ENCODE data around the gene PLCH1.

PLCH1 gene

DNA sequence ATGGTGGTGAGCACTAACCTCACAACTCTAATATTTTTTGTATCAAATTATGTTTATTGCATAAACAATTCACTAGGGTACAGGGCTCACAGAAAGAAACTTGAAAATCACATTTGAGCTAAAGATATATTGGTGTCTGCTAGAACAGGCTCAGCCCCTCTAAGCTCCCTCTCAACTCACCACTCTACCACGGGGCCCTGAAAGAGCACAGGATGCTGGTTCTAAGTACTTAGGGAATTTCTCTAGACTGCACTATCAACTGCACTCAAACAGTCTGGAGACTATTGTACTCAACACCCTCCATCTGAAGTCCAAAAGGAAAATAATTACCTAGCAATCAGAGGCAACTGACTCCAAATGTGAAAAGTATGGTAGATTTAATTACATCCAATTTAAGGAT, 352.7 kb downstream of the PLCH1 start:
- no peak overlapping the region for H3K27ac ChIP-seq (ENCODE audit: low read length)
- H3K4me2 ChIP-seq (ENCODE audit: insufficient read depth, low read length), result no peak overlapping the region
- H2AFZ ChIP-seq (ENCODE audit: low read depth, low read length), result no peak overlapping the region

DNA sequence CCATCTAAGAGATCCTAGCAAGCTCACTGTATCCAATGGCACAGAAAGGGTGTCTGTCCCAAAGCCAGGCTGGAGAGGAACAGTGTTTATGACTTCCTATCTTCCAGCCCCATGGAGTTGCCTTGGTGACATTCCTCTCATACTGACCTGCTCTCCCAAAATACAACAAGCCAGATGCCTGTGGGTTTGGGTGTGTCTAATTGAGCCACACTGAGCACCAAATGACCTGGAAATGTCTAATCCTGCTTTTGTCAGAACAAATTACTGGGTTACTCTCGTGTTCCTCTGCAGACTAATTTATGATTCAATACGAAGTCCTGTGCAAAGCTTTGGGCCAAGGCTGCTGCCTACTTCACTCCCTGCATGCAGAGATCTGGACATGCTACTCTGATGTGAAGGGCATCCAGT, 353.3 kb downstream of the PLCH1 start:
- Histone ChIP-seq H3K4me1 (ENCODE audit: insufficient read depth, low read length) (peaks cover 13% of the 10 kb centered on the region), H3K9me3 (ENCODE audit: insufficient read depth, low read length, severe bottlenecking) (no peaks in the 10 kb centered on the region), H3K4me3 (ENCODE audit: low read depth in 1 of 2, low read length in 2 of 2) (no peak overlapping the region), H3K9ac (ENCODE audit: low read depth, low read length) (no peak overlapping the region), H3K27ac (ENCODE audit: low read length) (no peak overlapping the region), H3K27me3 (ENCODE audit: insufficient read depth, low read length, poor library complexity) (no peaks in the 10 kb centered on the region), H2AFZ (ENCODE audit: low read depth, low read length) (no peak overlapping the region), H3K79me2 (ENCODE audit: insufficient read depth, low read length) (no peaks in the 10 kb centered on the region), H3K4me2 (ENCODE audit: insufficient read depth, low read length) (no peak overlapping the region), H3K36me3 (ENCODE audit: insufficient read depth, low read length) (no peaks in the 10 kb centered on the region), H4K20me1 (ENCODE audit: insufficient read depth, low read length) (no peaks in the 10 kb centered on the region)
- ATAC-seq (ENCODE audit: insufficient read depth, low read depth) (no peak), DNase-seq (no peak)
- TF ChIP-seq, protein P1, sequence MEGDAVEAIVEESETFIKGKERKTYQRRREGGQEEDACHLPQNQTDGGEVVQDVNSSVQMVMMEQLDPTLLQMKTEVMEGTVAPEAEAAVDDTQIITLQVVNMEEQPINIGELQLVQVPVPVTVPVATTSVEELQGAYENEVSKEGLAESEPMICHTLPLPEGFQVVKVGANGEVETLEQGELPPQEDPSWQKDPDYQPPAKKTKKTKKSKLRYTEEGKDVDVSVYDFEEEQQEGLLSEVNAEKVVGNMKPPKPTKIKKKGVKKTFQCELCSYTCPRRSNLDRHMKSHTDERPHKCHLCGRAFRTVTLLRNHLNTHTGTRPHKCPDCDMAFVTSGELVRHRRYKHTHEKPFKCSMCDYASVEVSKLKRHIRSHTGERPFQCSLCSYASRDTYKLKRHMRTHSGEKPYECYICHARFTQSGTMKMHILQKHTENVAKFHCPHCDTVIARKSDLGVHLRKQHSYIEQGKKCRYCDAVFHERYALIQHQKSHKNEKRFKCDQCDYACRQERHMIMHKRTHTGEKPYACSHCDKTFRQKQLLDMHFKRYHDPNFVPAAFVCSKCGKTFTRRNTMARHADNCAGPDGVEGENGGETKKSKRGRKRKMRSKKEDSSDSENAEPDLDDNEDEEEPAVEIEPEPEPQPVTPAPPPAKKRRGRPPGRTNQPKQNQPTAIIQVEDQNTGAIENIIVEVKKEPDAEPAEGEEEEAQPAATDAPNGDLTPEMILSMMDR (IDR thresholded peaks at IDR 0.05; ENCODE audit: borderline replicate concordance, extremely low read depth, low read length, poor library complexity, severe bottlenecking), result no peak
- TF ChIP-seq EZH2 (IDR thresholded peaks at IDR 0.05; ENCODE audit: borderline replicate concordance, low read depth, low read length, severe bottlenecking), result no peak

More for the DNA sequence above, 352.7 kb downstream of the PLCH1 start:
- no peak for DNase-seq
- Histone ChIP-seq H3K9me3 (ENCODE audit: insufficient read depth, low read length, severe bottlenecking) (no peaks in the 10 kb centered on the region), H3K36me3 (ENCODE audit: insufficient read depth, low read length) (no peaks in the 10 kb centered on the region), H3K27me3 (ENCODE audit: insufficient read depth, low read length, poor library complexity) (no peaks in the 10 kb centered on the region), H4K20me1 (ENCODE audit: insufficient read depth, low read length) (no peaks in the 10 kb centered on the region), H3K4me1 (ENCODE audit: insufficient read depth, low read length) (peaks cover 13% of the 10 kb centered on the region), H3K9ac (ENCODE audit: low read depth, low read length) (no peak overlapping the region), H3K79me2 (ENCODE audit: insufficient read depth, low read length) (no peaks in the 10 kb centered on the region), H3K4me3 (ENCODE audit: low read depth in 1 of 2, low read length in 2 of 2) (no peak overlapping the region)
- TF ChIP-seq EZH2 (IDR thresholded peaks at IDR 0.05; ENCODE audit: borderline replicate concordance, low read depth, low read length, severe bottlenecking), result no peak
- TF ChIP-seq, protein P1 (IDR thresholded peaks at IDR 0.05; ENCODE audit: borderline replicate concordance, extremely low read depth, low read length, poor library complexity, severe bottlenecking), result no peak
- no peak for ATAC-seq (ENCODE audit: insufficient read depth, low read depth)

DNA sequence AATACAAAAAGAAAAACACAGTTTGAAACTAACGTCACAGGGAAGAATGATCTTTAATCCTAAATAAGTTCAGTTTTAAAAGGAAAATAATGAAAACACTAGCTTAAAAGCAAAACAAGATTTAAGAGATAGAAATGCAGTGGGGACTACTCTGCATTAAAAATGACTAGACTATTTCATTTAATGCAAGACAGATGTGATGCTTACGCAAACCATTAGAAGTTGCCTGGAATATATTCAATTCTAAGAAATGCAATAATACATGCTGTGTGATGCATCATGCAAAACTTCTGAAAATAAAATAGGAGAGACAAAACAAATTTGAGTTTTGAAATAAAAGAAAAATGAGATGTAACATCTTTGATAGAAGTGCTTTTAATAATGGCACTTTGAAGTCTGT, 353.8 kb downstream of the PLCH1 start:
- Histone ChIP-seq H3K27me3 (ENCODE audit: insufficient read depth, low read length, poor library complexity) (no peaks in the 10 kb centered on the region), H4K20me1 (ENCODE audit: insufficient read depth, low read length) (no peaks in the 10 kb centered on the region), H3K4me1 (ENCODE audit: insufficient read depth, low read length) (peaks cover 13% of the 10 kb centered on the region), H3K9ac (ENCODE audit: low read depth, low read length) (no peak overlapping the region), H2AFZ (ENCODE audit: low read depth, low read length) (no peak overlapping the region), H3K4me3 (ENCODE audit: low read depth in 1 of 2, low read length in 2 of 2) (no peak overlapping the region), H3K27ac (ENCODE audit: low read length) (no peak overlapping the region), H3K36me3 (ENCODE audit: insufficient read depth, low read length) (no peaks in the 10 kb centered on the region), H3K4me2 (ENCODE audit: insufficient read depth, low read length) (no peak overlapping the region), H3K79me2 (ENCODE audit: insufficient read depth, low read length) (no peaks in the 10 kb centered on the region), H3K9me3 (ENCODE audit: insufficient read depth, low read length, severe bottlenecking) (no peaks in the 10 kb centered on the region)
- DNase-seq (no peak), ATAC-seq (ENCODE audit: insufficient read depth, low read depth) (no peak)
- TF ChIP-seq, protein P1 (IDR thresholded peaks at IDR 0.05; ENCODE audit: borderline replicate concordance, extremely low read depth, low read length, poor library complexity, severe bottlenecking), result no peak
- no peak for TF ChIP-seq EZH2 (IDR thresholded peaks at IDR 0.05; ENCODE audit: borderline replicate concordance, low read depth, low read length, severe bottlenecking)

DNA sequence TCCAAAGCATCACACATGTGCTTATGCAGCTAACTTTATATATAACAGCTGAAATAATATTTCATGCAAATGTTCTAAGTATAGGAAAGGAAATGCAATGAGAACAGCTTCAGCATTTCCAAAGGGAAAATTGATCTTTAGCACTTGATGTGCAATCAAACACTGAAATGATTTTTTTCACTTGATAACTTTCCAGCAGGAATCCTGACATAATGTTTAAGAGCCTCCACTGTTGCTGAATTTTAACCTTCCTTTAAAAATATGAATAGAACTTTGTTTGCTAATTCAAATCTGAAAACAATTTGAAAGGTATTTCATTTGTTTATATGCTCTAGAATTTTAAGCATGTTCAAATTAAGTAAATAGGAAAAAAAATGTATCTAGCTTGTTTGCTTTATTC, 354.5 kb downstream of the PLCH1 start:
- H3K79me2 ChIP-seq (ENCODE audit: insufficient read depth, low read length), result no peaks in the 10 kb centered on the region
- no peaks in the 10 kb centered on the region for H3K9me3 ChIP-seq (ENCODE audit: insufficient read depth, low read length, severe bottlenecking)
- H4K20me1 ChIP-seq (ENCODE audit: insufficient read depth, low read length), result no peaks in the 10 kb centered on the region
- H3K27me3 ChIP-seq (ENCODE audit: insufficient read depth, low read length, poor library complexity), result no peaks in the 10 kb centered on the region
- H3K4me1 ChIP-seq (ENCODE audit: insufficient read depth, low read length), result peaks cover 13% of the 10 kb centered on the region
- no peak overlapping the region for H3K4me2 ChIP-seq (ENCODE audit: insufficient read depth, low read length)
- no peak for TF ChIP-seq EZH2 (IDR thresholded peaks at IDR 0.05; ENCODE audit: borderline replicate concordance, low read depth, low read length, severe bottlenecking)
- TF ChIP-seq, protein P1 (IDR thresholded peaks at IDR 0.05; ENCODE audit: borderline replicate concordance, extremely low read depth, low read length, poor library complexity, severe bottlenecking), result no peak
- no peak overlapping the region for H2AFZ ChIP-seq (ENCODE audit: low read depth, low read length)
- H3K36me3 ChIP-seq (ENCODE audit: insufficient read depth, low read length), result no peaks in the 10 kb centered on the region
- no peak for DNase-seq
- H3K27ac ChIP-seq (ENCODE audit: low read length), result no peak overlapping the region
- no peak overlapping the region for H3K9ac ChIP-seq (ENCODE audit: low read depth, low read length)
- H3K4me3 ChIP-seq (ENCODE audit: low read depth in 1 of 2, low read length in 2 of 2), result no peak overlapping the region
- no peak for ATAC-seq (ENCODE audit: insufficient read depth, low read depth)

Data from DND-41 (cell line).